Activated naive CD4-positive, alpha-beta T cell (primary cell): ENCODE measurements around the gene SLC17A4.
"Not testable (repeated sequence)": the region's sequence is repeated elsewhere in the genome, so short reads cannot be mapped to it uniquely, and the experiment has no call there.

Experiments used
- DNase-seq, 4 experiments: peaks; one replicate each; lab custom pipeline; 2025; lab: John Stamatoyannopoulos, UW

The SLC17A4 gene

GRCh38 chr6:25754535-25754934 is at the start of gene SLC17A4:
Gene SLC17A4, plus strand, starts transcription at chr6:25754742. Its CDS starts 7,221 bp downstream, at chr6:25761963.
- DNase-seq = no peak

GRCh38 chr6:25706314-25707014 is 48.1 kb upstream of the SLC17A4 start:
- no peak for DNase-seq

GRCh38 chr6:25709761-25710160 is 44.8 kb upstream of the SLC17A4 start:
- no peak for DNase-seq

GRCh38 chr6:25710287-25710686 is 44.3 kb upstream of the SLC17A4 start:
- DNase-seq = no peak

GRCh38 chr6:25713824-25714223 is 40.7 kb upstream of the SLC17A4 start:
- no peak for DNase-seq

- no peak for DNase-seq
These were observed 39.8 kb upstream of the SLC17A4 start for GRCh38 chr6:25714765-25715164.

- no peak for DNase-seq
These were observed 38.7 kb upstream of the SLC17A4 start for GRCh38 chr6:25715794-25716193.

- DNase-seq = no peak
These were observed 36.4 kb upstream of the SLC17A4 start for GRCh38 chr6:25717866-25718740.

- no peak for DNase-seq
These were observed 28.2 kb upstream of the SLC17A4 start for GRCh38 chr6:25726122-25726911.

- DNase-seq = no peak
These were observed 27.5 kb upstream of the SLC17A4 start for GRCh38 chr6:25727028-25727427.

- no peak for DNase-seq
These were observed 23.6 kb upstream of the SLC17A4 start for GRCh38 chr6:25730907-25731306.

- no peak for DNase-seq
These were observed 22.8 kb upstream of the SLC17A4 start for GRCh38 chr6:25731721-25732120.

GRCh38 chr6:25732468-25733198 is 21.9 kb upstream of the SLC17A4 start:
- DNase-seq = no peak

- DNase-seq = no peak
These were observed 19.3 kb upstream of the SLC17A4 start for GRCh38 chr6:25735261-25735660.

GRCh38 chr6:25743868-25744267 is 10.7 kb upstream of the SLC17A4 start:
- DNase-seq = no peak

- no peak for DNase-seq
These were observed 8.7 kb upstream of the SLC17A4 start for GRCh38 chr6:25745836-25746235.

GRCh38 chr6:25746968-25747367 is 7.6 kb upstream of the SLC17A4 start:
- no peak for DNase-seq

GRCh38 chr6:25747477-25747876 is 7.1 kb upstream of the SLC17A4 start:
- DNase-seq = no peak

- DNase-seq = no peak
These were observed 6.5 kb upstream of the SLC17A4 start for GRCh38 chr6:25748049-25748448.

GRCh38 chr6:25748601-25749517 is 5.7 kb upstream of the SLC17A4 start:
- not testable (repeated sequence) for DNase-seq

GRCh38 chr6:25749837-25750236 is 4.7 kb upstream of the SLC17A4 start:
- no peak for DNase-seq
